Mucosa of gallbladder (tissue), 1 donor: Measurements from ENCODE around the gene NOMO2. TPM values are rescaled to one million over a fixed set of nuclear protein-coding genes. Genes with fewer than 3 reads are reported as not detected.
"Not testable (repeated sequence)": the region's sequence is repeated elsewhere in the genome, so short reads cannot be mapped to it uniquely, and the experiment has no call there.

Experiments used
- DNase-seq: peaks from one replicate; pipeline ENCODE4 v3.0.0-alpha.2; 2020; ENCODE audit warnings: low spot score
- total RNA-seq: library from RNA; stranded (reverse); gene quantifications from one replicate; pipeline ENCODE4 v1.2.1, GENCODE V29; 2021
- donor health status: DM: no; HTN: no; CAD: no.

NOMO2 gene
- total RNA-seq, 1 donor from 2014 or later: 121 TPM

DNA sequence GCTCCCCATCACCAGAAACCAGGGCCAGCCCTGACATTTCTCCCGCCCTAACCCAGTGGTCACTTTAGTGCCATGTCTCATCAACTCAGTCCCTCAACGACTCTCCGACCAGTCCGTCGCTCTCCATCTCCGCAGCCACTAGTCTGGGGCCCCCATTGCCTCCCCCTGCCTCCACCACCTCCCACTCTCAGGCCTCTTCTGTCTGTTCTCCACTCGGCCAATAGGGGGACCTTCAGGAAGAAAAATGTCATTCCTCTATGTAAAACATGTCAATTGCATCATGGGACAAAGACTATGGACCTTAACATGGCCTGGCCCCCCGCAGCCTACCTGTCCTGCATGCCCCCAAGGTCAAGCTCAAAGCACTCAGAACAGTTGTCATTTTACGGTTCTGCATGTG lies 39.3 kb downstream of the NOMO2 start:
- not testable (repeated sequence) for DNase-seq

DNA sequence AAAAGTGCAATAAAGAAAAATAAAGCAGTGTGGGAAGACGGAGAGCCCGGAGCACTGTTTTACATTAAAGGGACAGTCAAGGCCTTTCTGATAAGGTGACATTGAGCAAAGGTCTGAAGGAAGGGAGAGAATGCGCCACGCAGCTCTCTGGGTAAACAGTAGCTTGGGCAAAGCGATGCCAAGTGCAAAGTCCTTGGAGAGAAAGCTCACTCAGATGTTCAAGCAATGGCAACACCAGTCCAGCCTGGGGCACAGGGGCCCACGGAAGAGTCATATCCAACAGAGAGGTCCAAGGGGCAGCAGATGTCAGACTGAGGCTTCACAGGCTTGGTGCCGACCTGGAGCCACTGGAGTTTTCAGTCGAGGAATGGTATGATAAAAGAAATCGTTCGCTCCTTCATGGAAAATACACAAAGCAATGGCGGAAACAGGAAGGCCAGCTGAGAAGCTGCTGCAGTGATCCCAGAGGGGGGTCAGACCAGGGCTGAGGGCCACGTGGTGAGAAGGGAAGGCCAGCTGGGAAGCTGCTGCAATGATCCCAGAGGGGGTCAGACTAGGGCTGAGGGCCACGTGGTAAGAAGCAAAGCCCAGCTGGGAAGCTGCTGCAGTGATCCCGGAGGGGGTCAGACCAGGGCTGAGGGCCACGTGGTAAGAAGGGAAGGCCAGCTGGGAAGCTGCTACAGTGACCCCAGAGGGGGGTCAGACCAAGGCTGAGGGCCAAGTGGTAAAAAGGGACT lies 40.3 kb downstream of the NOMO2 start:
- not testable (repeated sequence) for DNase-seq

DNA sequence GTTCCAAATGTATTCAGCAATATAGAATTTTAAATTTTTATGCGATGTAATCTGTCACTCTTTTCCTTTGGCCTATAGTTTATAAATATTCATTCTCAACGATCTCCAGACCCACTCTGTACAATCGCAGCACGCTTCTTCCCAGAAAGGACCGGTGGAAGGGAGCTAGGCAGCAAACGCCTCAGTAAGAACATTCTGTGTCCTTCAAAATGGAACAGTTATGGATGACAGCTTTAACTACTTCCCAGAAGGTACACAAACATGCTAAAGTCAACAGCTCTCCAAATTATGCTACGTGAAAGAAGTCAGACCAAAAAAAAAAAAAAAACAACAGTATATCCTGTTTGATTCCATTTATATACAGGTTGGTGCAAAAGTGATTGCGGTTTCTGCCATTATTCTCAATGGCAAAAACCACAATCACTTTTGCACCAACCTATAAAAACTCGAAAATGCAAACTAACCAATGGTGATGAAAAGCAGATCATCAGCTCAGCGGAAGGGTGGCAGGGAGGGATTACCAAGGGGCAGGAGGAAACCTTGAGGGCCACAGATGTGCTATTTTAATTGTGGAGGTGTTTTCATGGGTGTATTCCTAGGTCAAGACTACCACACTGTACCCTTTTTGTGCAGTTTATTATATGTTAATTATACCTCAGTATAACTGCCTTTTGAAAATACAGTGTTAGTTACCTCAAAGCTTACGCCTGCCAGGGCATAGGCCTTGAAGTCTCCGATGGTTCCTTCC lies 43.2 kb downstream of the NOMO2 start:
- not testable (repeated sequence) for DNase-seq

GRCh38 chr16:18498430-18498829 lies 63.5 kb downstream of the NOMO2 start:
- DNase-seq: not testable (repeated sequence)

DNA sequence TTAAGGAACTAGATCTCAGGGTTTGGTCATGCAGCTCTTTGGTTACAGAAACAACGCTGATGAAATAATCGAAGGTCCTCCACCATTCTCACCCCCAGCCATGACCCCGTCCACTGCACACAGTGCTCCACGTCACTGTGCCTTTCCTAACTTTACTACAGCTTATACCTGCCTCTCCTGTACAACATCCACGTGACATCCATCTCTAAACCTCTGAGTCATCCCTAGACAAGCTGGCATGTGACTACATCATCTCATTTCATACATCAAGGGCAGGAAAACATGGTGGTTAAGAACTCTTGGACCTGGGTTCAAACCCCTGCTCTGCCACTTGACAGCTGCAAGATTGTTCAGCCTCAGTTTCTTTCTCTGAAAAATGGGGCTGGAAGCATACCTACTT lies 64.9 kb downstream of the NOMO2 start:
- not testable (repeated sequence) for DNase-seq

- not testable (repeated sequence) for DNase-seq
These were observed 69.6 kb downstream of the NOMO2 start for GRCh38 chr16:18492118-18492897.

GRCh38 chr16:18436025-18436424 lies 125.9 kb downstream of the NOMO2 start:
- not testable (repeated sequence) for DNase-seq

DNA sequence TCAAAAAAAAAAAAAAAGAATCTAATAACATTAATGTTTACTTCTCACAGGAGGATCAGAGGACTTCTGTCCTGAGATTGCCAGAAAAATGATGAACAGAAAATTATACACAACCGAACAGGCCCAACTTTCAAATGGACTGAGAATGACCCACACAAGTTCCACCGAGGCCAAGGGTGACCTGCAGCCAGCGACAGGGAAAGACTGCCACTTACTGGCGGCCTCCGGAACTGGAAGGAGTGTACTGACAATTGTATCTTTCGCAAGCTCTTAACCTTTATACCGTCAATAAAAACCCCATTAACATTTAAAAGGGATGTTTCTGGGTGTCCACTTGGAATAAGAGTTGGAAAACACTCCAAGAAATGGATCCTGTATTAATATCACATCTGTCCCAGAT lies 146.1 kb downstream of the NOMO2 start:
- not testable (repeated sequence) for DNase-seq

GRCh38 chr16:18409532-18410293 lies 152.2 kb downstream of the NOMO2 start:
- DNase-seq: not testable (repeated sequence)

GRCh38 chr16:18401851-18402657 lies 159.8 kb downstream of the NOMO2 start:
- not testable (repeated sequence) for DNase-seq

GRCh38 chr16:18401159-18401558 lies 160.7 kb downstream of the NOMO2 start:
- not testable (repeated sequence) for DNase-seq

GRCh38 chr16:18394363-18394762 lies 167.5 kb downstream of the NOMO2 start:
- not testable (repeated sequence) for DNase-seq

DNA sequence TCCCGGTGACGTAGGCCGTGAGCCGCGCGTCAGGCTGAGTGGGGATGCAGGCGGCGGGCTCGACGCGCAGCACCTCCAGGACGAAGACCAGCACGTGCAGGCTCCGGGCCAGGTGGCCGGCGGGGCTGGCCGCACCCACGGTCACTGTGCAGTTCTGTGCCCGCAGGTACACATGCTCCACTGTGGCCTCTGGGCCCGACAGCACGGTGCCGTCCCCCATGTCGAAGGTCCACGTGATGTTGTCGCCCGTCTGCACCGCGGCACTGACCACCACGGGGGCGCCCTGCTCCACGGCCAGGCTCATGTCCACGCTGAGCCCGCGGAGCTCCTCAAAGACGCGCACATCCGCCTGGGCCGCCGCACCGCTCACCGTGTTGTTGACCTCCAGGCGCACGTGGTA lies 174.1 kb downstream of the NOMO2 start:
- not testable (repeated sequence) for DNase-seq

- not testable (repeated sequence) for DNase-seq
These were observed 175.4 kb downstream of the NOMO2 start for GRCh38 chr16:18386517-18386916.

- not testable (repeated sequence) for DNase-seq
These were observed 176.6 kb downstream of the NOMO2 start for GRCh38 chr16:18385285-18385684.

- not testable (repeated sequence) for DNase-seq
These were observed 177.0 kb downstream of the NOMO2 start for GRCh38 chr16:18384869-18385268.

GRCh38 chr16:18384098-18384636 lies 177.7 kb downstream of the NOMO2 start:
- DNase-seq: not testable (repeated sequence)

- not testable (repeated sequence) for DNase-seq
These were observed 179.2 kb downstream of the NOMO2 start for GRCh38 chr16:18382696-18383095.
